ENCODE measurements around the gene COX4I1. TPM values are rescaled to one million over a fixed set of nuclear protein-coding genes. Genes with fewer than 3 reads are reported as not detected.
"Not testable (repeated sequence)": the region's sequence is repeated elsewhere in the genome, so short reads cannot be mapped to it uniquely, and the experiment has no call there.

COX4I1 gene
- total RNA-seq, 1 donor from 2014 or later = 430 TPM

GRCh38 chr16:85812811-85813700, 13.6 kb downstream of the COX4I1 start:
- H3K9me3 ChIP-seq = no peaks in the 10 kb centered on the region
- H3K4me1 ChIP-seq = no peaks in the 10 kb centered on the region
- DNase-seq (ENCODE audit: extremely low spot score in 2 of 2) = no peak
- TF ChIP-seq POLR2AphosphoS5 (IDR thresholded peaks at IDR 0.05; ENCODE audit: insufficient read depth in 1 of 2, low read depth in 1 of 2) = no peak
- no peak for TF ChIP-seq CTCF (IDR thresholded peaks at IDR 0.05)
- H3K36me3 ChIP-seq = no peaks in the 10 kb centered on the region
- H3K27ac ChIP-seq = no peak overlapping the region
- H3K4me3 ChIP-seq = no peak overlapping the region
- intact Hi-C loops (cut with DNase I) = no loop called here
- no peaks in the 10 kb centered on the region for H3K27me3 ChIP-seq

- TF ChIP-seq CTCF (IDR thresholded peaks at IDR 0.05) = no peak
- intact Hi-C loops (cut with DNase I) = no loop called here
- no peak overlapping the region for H3K27ac ChIP-seq
- H3K4me3 ChIP-seq = no peak overlapping the region
- no peaks in the 10 kb centered on the region for H3K27me3 ChIP-seq
- no peaks in the 10 kb centered on the region for H3K9me3 ChIP-seq
- no peaks in the 10 kb centered on the region for H3K4me1 ChIP-seq
- DNase-seq (ENCODE audit: extremely low spot score in 2 of 2) = no peak
- H3K36me3 ChIP-seq = no peaks in the 10 kb centered on the region
Measured at GRCh38 chr16:85816159-85816558, 16.7 kb downstream of the COX4I1 start.

GRCh38 chr16:85817195-85817594, 17.7 kb downstream of the COX4I1 start:
- H3K27ac ChIP-seq; H3K4me1 ChIP-seq; DNase-seq (ENCODE audit: extremely low spot score in 2 of 2); H3K36me3 ChIP-seq; H3K27me3 ChIP-seq; H3K4me3 ChIP-seq; intact Hi-C loops (cut with DNase I); H3K9me3 ChIP-seq: not testable (repeated sequence)

DNA sequence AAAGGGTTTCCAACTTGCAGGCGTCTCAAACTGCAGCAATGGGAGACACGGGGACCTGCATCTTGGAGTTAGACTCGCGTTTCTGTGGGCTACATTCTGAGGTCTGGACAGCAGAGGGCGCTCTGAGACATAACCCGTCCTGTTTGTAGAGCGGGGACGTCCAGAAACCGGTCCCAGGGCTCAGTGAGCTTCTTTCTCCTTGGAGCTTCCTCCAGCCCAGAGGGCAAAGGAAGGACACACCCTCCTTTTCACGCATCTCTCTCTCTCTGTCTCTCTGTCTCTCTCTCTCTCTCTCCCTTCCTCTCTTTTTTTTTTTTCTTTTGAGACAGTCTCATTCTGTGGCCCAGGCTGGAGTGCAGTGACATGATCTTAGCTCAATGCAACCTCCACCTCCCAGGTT, 19.8 kb downstream of the COX4I1 start:
- Histone ChIP-seq H3K4me1 (no peaks in the 10 kb centered on the region), H3K27me3 (no peaks in the 10 kb centered on the region), H3K27ac (no peak overlapping the region), H3K36me3 (no peaks in the 10 kb centered on the region), H3K4me3 (no peak overlapping the region), H3K9me3 (no peaks in the 10 kb centered on the region)
- intact Hi-C loops (cut with DNase I) = no loop called here
- no peak for TF ChIP-seq POLR2AphosphoS5 (IDR thresholded peaks at IDR 0.05; ENCODE audit: insufficient read depth in 1 of 2, low read depth in 1 of 2)
- TF ChIP-seq POLR2A (IDR thresholded peaks at IDR 0.05) = no peak
- peak in 2 of 3 experiments; percentile 34 to 53 for TF ChIP-seq CTCF (IDR thresholded peaks at IDR 0.05)
- DNase-seq (ENCODE audit: extremely low spot score in 2 of 2) = no peak

- H3K9me3 ChIP-seq = no peaks in the 10 kb centered on the region
- H3K27me3 ChIP-seq = no peaks in the 10 kb centered on the region
- H3K27ac ChIP-seq = no peak overlapping the region
- H3K4me1 ChIP-seq = no peaks in the 10 kb centered on the region
- H3K4me3 ChIP-seq = no peak overlapping the region
- H3K36me3 ChIP-seq = no peaks in the 10 kb centered on the region
- no peak for DNase-seq (ENCODE audit: extremely low spot score in 2 of 2)
- intact Hi-C loops (cut with DNase I) = loop anchor here (2.0 to 10.0 kb wide), 2 partner anchors 167 to 705 kb away; no protein-coding TSS in a partner anchor
- TF ChIP-seq POLR2A (IDR thresholded peaks at IDR 0.05) (no peak), POLR2AphosphoS5 (IDR thresholded peaks at IDR 0.05; ENCODE audit: insufficient read depth in 1 of 2, low read depth in 1 of 2) (no peak), CTCF (IDR thresholded peaks at IDR 0.05) (no peak)
Measured at GRCh38 chr16:85819771-85820170, 20.3 kb downstream of the COX4I1 start.
